ENCODE data around the gene TRPM4.
"Not testable (repeated sequence)": the region's sequence is repeated elsewhere in the genome, so short reads cannot be mapped to it uniquely, and the experiment has no call there.

Gene TRPM4

GRCh38 chr19:49133621-49134454 lies 23.8 kb upstream of the TRPM4 start:
- Mint-ChIP-seq H3K4me3 (peak overlapping the region; percentile 85), H3K4me1 (ENCODE audit: low read depth) (peaks cover 13% of the 10 kb centered on the region), H3K36me3 (ENCODE audit: low read depth) (no peaks in the 10 kb centered on the region), H3K27me3 (ENCODE audit: low read depth) (no peaks in the 10 kb centered on the region), H3K27ac (peak overlapping the region; percentile 60), H3K9me3 (no peaks in the 10 kb centered on the region)
- peak; percentile 36 for DNase-seq (ENCODE audit: low spot score)

- H3K36me3 Mint-ChIP-seq (ENCODE audit: low read depth), result no peaks in the 10 kb centered on the region
- no peaks in the 10 kb centered on the region for H3K9me3 Mint-ChIP-seq
- H3K4me3 Mint-ChIP-seq, result no peak overlapping the region
These were observed 21.9 kb upstream of the TRPM4 start for GRCh38 chr19:49135686-49136085.

GRCh38 chr19:49136771-49137171 lies 20.8 kb upstream of the TRPM4 start:
- no peaks in the 10 kb centered on the region for H3K36me3 Mint-ChIP-seq (ENCODE audit: low read depth)
- peaks cover 9% of the 10 kb centered on the region for H3K4me1 Mint-ChIP-seq (ENCODE audit: low read depth)
- no peaks in the 10 kb centered on the region for H3K9me3 Mint-ChIP-seq
- no peak overlapping the region for H3K4me3 Mint-ChIP-seq
- H3K27ac Mint-ChIP-seq, result no peak overlapping the region
- no peaks in the 10 kb centered on the region for H3K27me3 Mint-ChIP-seq (ENCODE audit: low read depth)
- DNase-seq (ENCODE audit: low spot score), result no peak

More at GRCh38 chr19:49135686-49136085, 21.9 kb upstream of the TRPM4 start:
- H3K4me1 Mint-ChIP-seq (ENCODE audit: low read depth), result peaks cover 9% of the 10 kb centered on the region
- no peaks in the 10 kb centered on the region for H3K27me3 Mint-ChIP-seq (ENCODE audit: low read depth)
- H3K27ac Mint-ChIP-seq, result no peak overlapping the region
- DNase-seq (ENCODE audit: low spot score), result no peak

GRCh38 chr19:49140951-49141350 lies 16.6 kb upstream of the TRPM4 start:
- Mint-ChIP-seq H3K9me3 (no peaks in the 10 kb centered on the region), H3K27me3 (ENCODE audit: low read depth) (peaks cover 2% of the 10 kb centered on the region), H3K27ac (no peak overlapping the region), H3K36me3 (ENCODE audit: low read depth) (no peaks in the 10 kb centered on the region), H3K4me1 (ENCODE audit: low read depth) (peaks cover 19% of the 10 kb centered on the region), H3K4me3 (no peak overlapping the region)
- no peak for DNase-seq (ENCODE audit: low spot score)

GRCh38 chr19:49141352-49141751 lies 16.2 kb upstream of the TRPM4 start:
- peaks cover 4% of the 10 kb centered on the region for H3K27me3 Mint-ChIP-seq (ENCODE audit: low read depth)
- H3K4me3 Mint-ChIP-seq, result peak overlapping the region; percentile 1
- H3K36me3 Mint-ChIP-seq (ENCODE audit: low read depth), result no peaks in the 10 kb centered on the region
- H3K27ac Mint-ChIP-seq, result no peak overlapping the region
- H3K4me1 Mint-ChIP-seq (ENCODE audit: low read depth), result peaks cover 18% of the 10 kb centered on the region
- H3K9me3 Mint-ChIP-seq, result no peaks in the 10 kb centered on the region
- DNase-seq (ENCODE audit: low spot score), result no peak

GRCh38 chr19:49142866-49143335 lies 14.7 kb upstream of the TRPM4 start:
- no peaks in the 10 kb centered on the region for H3K9me3 Mint-ChIP-seq
- DNase-seq (ENCODE audit: low spot score), result peak; percentile 85
- peak overlapping the region; percentile 87 for H3K4me3 Mint-ChIP-seq
- peak overlapping the region; percentile 34 for H3K27ac Mint-ChIP-seq
- H3K4me1 Mint-ChIP-seq (ENCODE audit: low read depth), result peaks cover 19% of the 10 kb centered on the region
- no peaks in the 10 kb centered on the region for H3K36me3 Mint-ChIP-seq (ENCODE audit: low read depth)
- H3K27me3 Mint-ChIP-seq (ENCODE audit: low read depth), result peaks cover 14% of the 10 kb centered on the region

GRCh38 chr19:49145573-49146407 lies 11.8 kb upstream of the TRPM4 start:
- Mint-ChIP-seq H3K9me3 (no peaks in the 10 kb centered on the region), H3K27me3 (ENCODE audit: low read depth) (peaks cover 35% of the 10 kb centered on the region), H3K36me3 (ENCODE audit: low read depth) (no peaks in the 10 kb centered on the region), H3K4me1 (ENCODE audit: low read depth) (peaks cover 30% of the 10 kb centered on the region), H3K27ac (peak overlapping the region; percentile 62), H3K4me3 (peak overlapping the region; percentile 76)
- peak; percentile 73 for DNase-seq (ENCODE audit: low spot score)

- Mint-ChIP-seq H3K4me3 (peak overlapping the region; percentile 76), H3K27me3 (ENCODE audit: low read depth) (peaks cover 38% of the 10 kb centered on the region), H3K4me1 (ENCODE audit: low read depth) (peaks cover 32% of the 10 kb centered on the region)
- H3K9me3 Mint-ChIP-seq; DNase-seq (ENCODE audit: low spot score); H3K27ac Mint-ChIP-seq; H3K36me3 Mint-ChIP-seq (ENCODE audit: low read depth): not testable (repeated sequence)
These were observed 11.2 kb upstream of the TRPM4 start for GRCh38 chr19:49146408-49146770.

- DNase-seq (ENCODE audit: low spot score), result no peak
- Mint-ChIP-seq H3K36me3 (ENCODE audit: low read depth) (no peaks in the 10 kb centered on the region), H3K4me1 (ENCODE audit: low read depth) (peaks cover 27% of the 10 kb centered on the region), H3K9me3 (no peaks in the 10 kb centered on the region), H3K27me3 (ENCODE audit: low read depth) (peaks cover 49% of the 10 kb centered on the region), H3K27ac (no peak overlapping the region), H3K4me3 (peak overlapping the region; percentile 79)
These were observed 9.4 kb upstream of the TRPM4 start for GRCh38 chr19:49148044-49148682.

- H3K27ac Mint-ChIP-seq, result no peak overlapping the region
- H3K9me3 Mint-ChIP-seq, result no peaks in the 10 kb centered on the region
- peak; percentile 74 for DNase-seq (ENCODE audit: low spot score)
- H3K27me3 Mint-ChIP-seq (ENCODE audit: low read depth), result peaks cover 57% of the 10 kb centered on the region
- H3K36me3 Mint-ChIP-seq (ENCODE audit: low read depth), result no peaks in the 10 kb centered on the region
- H3K4me1 Mint-ChIP-seq (ENCODE audit: low read depth), result peaks cover 26% of the 10 kb centered on the region
- peak overlapping the region; percentile 82 for H3K4me3 Mint-ChIP-seq
These were observed 8.6 kb upstream of the TRPM4 start for GRCh38 chr19:49148784-49149651.

- no peak for DNase-seq (ENCODE audit: low spot score)
- no peak overlapping the region for H3K27ac Mint-ChIP-seq
- no peaks in the 10 kb centered on the region for H3K36me3 Mint-ChIP-seq (ENCODE audit: low read depth)
- peaks cover 62% of the 10 kb centered on the region for H3K27me3 Mint-ChIP-seq (ENCODE audit: low read depth)
- H3K4me1 Mint-ChIP-seq (ENCODE audit: low read depth), result peaks cover 26% of the 10 kb centered on the region
- H3K4me3 Mint-ChIP-seq, result peak overlapping the region; percentile 82
- H3K9me3 Mint-ChIP-seq, result no peaks in the 10 kb centered on the region
These were observed 7.9 kb upstream of the TRPM4 start for GRCh38 chr19:49149652-49150105.

GRCh38 chr19:49150106-49150943 lies 7.3 kb upstream of the TRPM4 start:
- no peaks in the 10 kb centered on the region for H3K9me3 Mint-ChIP-seq
- peaks cover 24% of the 10 kb centered on the region for H3K4me1 Mint-ChIP-seq (ENCODE audit: low read depth)
- H3K4me3 Mint-ChIP-seq, result peak overlapping the region; percentile 82
- H3K27ac Mint-ChIP-seq, result no peak overlapping the region
- H3K36me3 Mint-ChIP-seq (ENCODE audit: low read depth), result no peaks in the 10 kb centered on the region
- peak; percentile 44 for DNase-seq (ENCODE audit: low spot score)
- peaks cover 66% of the 10 kb centered on the region for H3K27me3 Mint-ChIP-seq (ENCODE audit: low read depth)

Data from T-helper 2 cell treated with Interferon-gamma antibody and Interleukin-4, amounts not matched to agents 5 μg/mL and 100 μg/mL, for 36 hours (primary cell).